ENCODE results near the gene TIGD3. TPM values are rescaled to one million over a fixed set of nuclear protein-coding genes. Genes with fewer than 3 reads are reported as not detected.

The TIGD3 gene
- total RNA-seq, 2 donors from 2014 or later, result 0.99 to 1.0 TPM

GRCh38 chr11:65356394-65356972, 1.9 kb downstream of the TIGD3 start:
- 92 to 97% methylated on average over 21 to 30 of the region's 30 CpGs for WGBS, 2 experiments (ENCODE audit: insufficient coverage in 1 of 2, insufficient read length in 1 of 2)
- H3K9me3 ChIP-seq (ENCODE audit: control insufficient read depth, low read length), result no peaks in the 10 kb centered on the region
- no peak overlapping the region for H3K9ac ChIP-seq (ENCODE audit: extremely low read depth, low read length, poor library complexity, severe bottlenecking)
- H3K4me1 ChIP-seq (ENCODE audit: control insufficient read depth, insufficient read depth, low read length), result no peaks in the 10 kb centered on the region
- Mint-ChIP-seq H3K27me3 (ENCODE audit: insufficient read depth) (peaks cover 38% of the 10 kb centered on the region), H3K27ac (no peak overlapping the region), H3K4me3 (peak overlapping the region; percentile 65), H3K36me3 (ENCODE audit: low read depth) (peaks cover 5% of the 10 kb centered on the region), H3K9me3 (no peaks in the 10 kb centered on the region), H3K4me1 (peaks cover 11% of the 10 kb centered on the region)
- peaks cover 26% of the 10 kb centered on the region for H3K27me3 ChIP-seq (ENCODE audit: control insufficient read depth, insufficient read depth, low read length, poor library complexity, severe bottlenecking)
- TF ChIP-seq CTCF (conservative IDR thresholded peaks at IDR 0.05), result no peak
- no peak overlapping the region for H3K4me3 ChIP-seq (ENCODE audit: low read length)
- H3K36me3 ChIP-seq (ENCODE audit: control insufficient read depth, insufficient read depth, low read length), result peaks cover 18% of the 10 kb centered on the region
- no peak overlapping the region for H3K27ac ChIP-seq (ENCODE audit: low read depth, low read length)
- no peak for DNase-seq

- Mint-ChIP-seq H3K4me1 (peaks cover 11% of the 10 kb centered on the region), H3K36me3 (ENCODE audit: low read depth) (no peaks in the 10 kb centered on the region), H3K27me3 (ENCODE audit: insufficient read depth) (peaks cover 40% of the 10 kb centered on the region), H3K27ac (no peak overlapping the region), H3K9me3 (no peaks in the 10 kb centered on the region), H3K4me3 (no peak overlapping the region)
- Histone ChIP-seq H3K9me3 (ENCODE audit: control insufficient read depth, low read length) (no peaks in the 10 kb centered on the region), H3K27me3 (ENCODE audit: control insufficient read depth, insufficient read depth, low read length, poor library complexity, severe bottlenecking) (peaks cover 26% of the 10 kb centered on the region), H3K4me1 (ENCODE audit: control insufficient read depth, insufficient read depth, low read length) (no peaks in the 10 kb centered on the region), H3K9ac (ENCODE audit: extremely low read depth, low read length, poor library complexity, severe bottlenecking) (no peak overlapping the region), H3K27ac (ENCODE audit: low read depth, low read length) (no peak overlapping the region), H3K4me3 (ENCODE audit: low read length) (no peak overlapping the region), H3K36me3 (ENCODE audit: control insufficient read depth, insufficient read depth, low read length) (peaks cover 6% of the 10 kb centered on the region)
- no peak for TF ChIP-seq CTCF (conservative IDR thresholded peaks at IDR 0.05)
- WGBS, 2 experiments (ENCODE audit: insufficient coverage in 1 of 2, insufficient read length in 1 of 2), result 91 to 96% methylated on average over 5 to 8 of the region's 8 CpGs
- no peak for DNase-seq
These were observed 3.4 kb downstream of the TIGD3 start for GRCh38 chr11:65357856-65358356.

- WGBS, 2 experiments (ENCODE audit: insufficient coverage in 1 of 2, insufficient read length in 1 of 2), result 91 to 98% methylated on average over 8 to 10 of the region's 10 CpGs
- H3K4me3 Mint-ChIP-seq, result no peak overlapping the region
- H3K9me3 Mint-ChIP-seq, result no peaks in the 10 kb centered on the region
- Histone ChIP-seq H3K27ac (ENCODE audit: low read depth, low read length) (no peak overlapping the region), H3K9ac (ENCODE audit: extremely low read depth, low read length, poor library complexity, severe bottlenecking) (no peak overlapping the region), H3K9me3 (ENCODE audit: control insufficient read depth, low read length) (no peaks in the 10 kb centered on the region), H3K4me3 (ENCODE audit: low read length) (no peak overlapping the region), H3K4me1 (ENCODE audit: control insufficient read depth, insufficient read depth, low read length) (no peaks in the 10 kb centered on the region), H3K36me3 (ENCODE audit: control insufficient read depth, insufficient read depth, low read length) (no peaks in the 10 kb centered on the region), H3K27me3 (ENCODE audit: control insufficient read depth, insufficient read depth, low read length, poor library complexity, severe bottlenecking) (peaks cover 5% of the 10 kb centered on the region)
- no peaks in the 10 kb centered on the region for H3K36me3 Mint-ChIP-seq (ENCODE audit: low read depth)
- H3K27me3 Mint-ChIP-seq (ENCODE audit: insufficient read depth), result peaks cover 15% of the 10 kb centered on the region
- no peak for DNase-seq
- no peak for TF ChIP-seq CTCF (conservative IDR thresholded peaks at IDR 0.05)
- peaks cover 11% of the 10 kb centered on the region for H3K4me1 Mint-ChIP-seq
- H3K27ac Mint-ChIP-seq, result no peak overlapping the region
These were observed 7.9 kb downstream of the TIGD3 start for GRCh38 chr11:65362320-65362931.

Data from endodermal cell (in vitro differentiated cells).